ENCODE data around the gene UBB. TPM values are rescaled to one million over a fixed set of nuclear protein-coding genes. Genes with fewer than 3 reads are reported as not detected.

UBB gene
- total and polyA plus RNA-seq, 4 donors, result 1,190 to 3,673 (median 1,472) TPM

DNA sequence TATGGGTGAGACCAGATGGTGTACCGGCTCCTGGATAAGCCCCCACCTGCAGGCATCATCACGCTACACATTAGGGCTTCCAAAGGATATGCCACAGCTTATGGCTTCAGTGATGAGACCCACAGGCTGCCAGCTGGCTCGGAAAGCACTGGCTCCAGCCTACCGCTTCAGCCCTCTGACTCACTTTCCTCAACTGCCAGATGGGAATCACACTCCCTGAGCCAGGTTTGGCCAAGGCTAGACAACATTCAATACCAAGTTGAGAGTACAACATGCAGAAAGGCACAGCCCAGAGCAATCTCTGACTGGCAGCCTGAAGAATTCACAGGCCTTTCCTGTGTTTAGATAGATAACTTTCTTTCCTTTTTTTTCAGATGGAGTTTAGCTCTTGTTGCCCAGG lies 37.9 kb upstream of the UBB start:
- Histone ChIP-seq H3K9ac (ENCODE audit: low read depth in 1 of 2, low read length in 2 of 2) (no peak overlapping the region), H3K4me3 (ENCODE audit: low read depth in 1 of 3, low read length in 3 of 3) (no peak overlapping the region), H3K36me3 (ENCODE audit: control insufficient read depth in 4 of 4, insufficient read depth in 3 of 4, low read depth in 1 of 4, low read length in 3 of 4) (peaks cover 0 to 21% (median 11%) of the 10 kb centered on the region in 4 donors), H3K4me1 (ENCODE audit: control insufficient read depth in 4 of 4, insufficient read depth in 4 of 4, low read length in 3 of 4) (peaks cover 0 to 3% (median 0%) of the 10 kb centered on the region in 4 donors), H3K9me3 (ENCODE audit: control insufficient read depth in 4 of 4, low read length in 3 of 4) (no peaks in the 10 kb centered on the region), H3K27me3 (ENCODE audit: control insufficient read depth in 4 of 4, insufficient read depth in 4 of 4, low read length in 3 of 4) (no peaks in the 10 kb centered on the region), H3K27ac (ENCODE audit: low read depth in 1 of 2, low read length in 2 of 2) (no peak overlapping the region)
- 94% methylated on average over 4 of the region's 4 CpGs for WGBS
- DNase-seq (ENCODE audit: low spot score), result no peak
- no peak for TF ChIP-seq NR2F2 (IDR thresholded peaks at IDR 0.05)
- TF ChIP-seq, protein P1, sequence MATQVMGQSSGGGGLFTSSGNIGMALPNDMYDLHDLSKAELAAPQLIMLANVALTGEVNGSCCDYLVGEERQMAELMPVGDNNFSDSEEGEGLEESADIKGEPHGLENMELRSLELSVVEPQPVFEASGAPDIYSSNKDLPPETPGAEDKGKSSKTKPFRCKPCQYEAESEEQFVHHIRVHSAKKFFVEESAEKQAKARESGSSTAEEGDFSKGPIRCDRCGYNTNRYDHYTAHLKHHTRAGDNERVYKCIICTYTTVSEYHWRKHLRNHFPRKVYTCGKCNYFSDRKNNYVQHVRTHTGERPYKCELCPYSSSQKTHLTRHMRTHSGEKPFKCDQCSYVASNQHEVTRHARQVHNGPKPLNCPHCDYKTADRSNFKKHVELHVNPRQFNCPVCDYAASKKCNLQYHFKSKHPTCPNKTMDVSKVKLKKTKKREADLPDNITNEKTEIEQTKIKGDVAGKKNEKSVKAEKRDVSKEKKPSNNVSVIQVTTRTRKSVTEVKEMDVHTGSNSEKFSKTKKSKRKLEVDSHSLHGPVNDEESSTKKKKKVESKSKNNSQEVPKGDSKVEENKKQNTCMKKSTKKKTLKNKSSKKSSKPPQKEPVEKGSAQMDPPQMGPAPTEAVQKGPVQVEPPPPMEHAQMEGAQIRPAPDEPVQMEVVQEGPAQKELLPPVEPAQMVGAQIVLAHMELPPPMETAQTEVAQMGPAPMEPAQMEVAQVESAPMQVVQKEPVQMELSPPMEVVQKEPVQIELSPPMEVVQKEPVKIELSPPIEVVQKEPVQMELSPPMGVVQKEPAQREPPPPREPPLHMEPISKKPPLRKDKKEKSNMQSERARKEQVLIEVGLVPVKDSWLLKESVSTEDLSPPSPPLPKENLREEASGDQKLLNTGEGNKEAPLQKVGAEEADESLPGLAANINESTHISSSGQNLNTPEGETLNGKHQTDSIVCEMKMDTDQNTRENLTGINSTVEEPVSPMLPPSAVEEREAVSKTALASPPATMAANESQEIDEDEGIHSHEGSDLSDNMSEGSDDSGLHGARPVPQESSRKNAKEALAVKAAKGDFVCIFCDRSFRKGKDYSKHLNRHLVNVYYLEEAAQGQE (IDR thresholded peaks at IDR 0.05), result no peak
- TF ChIP-seq, protein P2, sequence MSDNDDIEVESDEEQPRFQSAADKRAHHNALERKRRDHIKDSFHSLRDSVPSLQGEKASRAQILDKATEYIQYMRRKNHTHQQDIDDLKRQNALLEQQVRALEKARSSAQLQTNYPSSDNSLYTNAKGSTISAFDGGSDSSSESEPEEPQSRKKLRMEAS (IDR thresholded peaks at IDR 0.05), result no peak
- no peak for TF ChIP-seq SP1 (IDR thresholded peaks at IDR 0.05)
- TF ChIP-seq, protein P3, sequence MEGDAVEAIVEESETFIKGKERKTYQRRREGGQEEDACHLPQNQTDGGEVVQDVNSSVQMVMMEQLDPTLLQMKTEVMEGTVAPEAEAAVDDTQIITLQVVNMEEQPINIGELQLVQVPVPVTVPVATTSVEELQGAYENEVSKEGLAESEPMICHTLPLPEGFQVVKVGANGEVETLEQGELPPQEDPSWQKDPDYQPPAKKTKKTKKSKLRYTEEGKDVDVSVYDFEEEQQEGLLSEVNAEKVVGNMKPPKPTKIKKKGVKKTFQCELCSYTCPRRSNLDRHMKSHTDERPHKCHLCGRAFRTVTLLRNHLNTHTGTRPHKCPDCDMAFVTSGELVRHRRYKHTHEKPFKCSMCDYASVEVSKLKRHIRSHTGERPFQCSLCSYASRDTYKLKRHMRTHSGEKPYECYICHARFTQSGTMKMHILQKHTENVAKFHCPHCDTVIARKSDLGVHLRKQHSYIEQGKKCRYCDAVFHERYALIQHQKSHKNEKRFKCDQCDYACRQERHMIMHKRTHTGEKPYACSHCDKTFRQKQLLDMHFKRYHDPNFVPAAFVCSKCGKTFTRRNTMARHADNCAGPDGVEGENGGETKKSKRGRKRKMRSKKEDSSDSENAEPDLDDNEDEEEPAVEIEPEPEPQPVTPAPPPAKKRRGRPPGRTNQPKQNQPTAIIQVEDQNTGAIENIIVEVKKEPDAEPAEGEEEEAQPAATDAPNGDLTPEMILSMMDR (IDR thresholded peaks at IDR 0.05; ENCODE audit: low read depth, low read length, missing input control), result no peak

DNA sequence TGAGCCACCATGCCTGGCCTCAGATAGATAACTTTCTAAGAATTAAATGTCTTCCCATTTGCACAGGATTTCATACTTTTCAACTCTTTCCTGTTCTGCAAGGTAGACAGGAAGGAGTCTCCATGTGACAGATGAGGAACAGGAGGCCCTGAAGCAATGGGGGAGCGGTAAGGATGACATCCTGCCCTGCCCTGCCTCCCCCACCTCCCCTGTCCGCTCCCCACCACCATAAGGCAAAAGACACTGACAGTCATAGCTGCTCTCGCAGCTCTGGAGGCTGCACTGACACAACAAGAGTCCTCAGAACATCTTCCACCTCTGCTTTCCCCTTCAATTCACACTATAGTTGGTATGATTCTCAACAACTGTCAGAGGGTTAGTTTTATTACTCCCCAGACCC lies 37.3 kb upstream of the UBB start:
- Histone ChIP-seq H3K4me3 (ENCODE audit: low read depth in 1 of 3, low read length in 3 of 3) (no peak overlapping the region), H3K9ac (ENCODE audit: low read depth in 1 of 2, low read length in 2 of 2) (no peak overlapping the region), H3K27me3 (ENCODE audit: control insufficient read depth in 4 of 4, insufficient read depth in 4 of 4, low read length in 3 of 4) (no peaks in the 10 kb centered on the region), H3K27ac (ENCODE audit: low read depth in 1 of 2, low read length in 2 of 2) (no peak overlapping the region), H3K9me3 (ENCODE audit: control insufficient read depth in 4 of 4, low read length in 3 of 4) (no peaks in the 10 kb centered on the region), H3K4me1 (ENCODE audit: control insufficient read depth in 4 of 4, insufficient read depth in 4 of 4, low read length in 3 of 4) (peaks cover 0 to 3% (median 0%) of the 10 kb centered on the region in 4 donors), H3K36me3 (ENCODE audit: control insufficient read depth in 4 of 4, insufficient read depth in 3 of 4, low read depth in 1 of 4, low read length in 3 of 4) (peaks cover 0 to 22% (median 12%) of the 10 kb centered on the region in 4 donors)
- TF ChIP-seq, protein P2 (IDR thresholded peaks at IDR 0.05), result no peak
- TF ChIP-seq YY1 (IDR thresholded peaks at IDR 0.05) (no peak), RXRA (IDR thresholded peaks at IDR 0.05) (no peak), FOXA1 (IDR thresholded peaks at IDR 0.05) (no peak), RAD21 (IDR thresholded peaks at IDR 0.05) (no peak), TAF1 (conservative IDR thresholded peaks at IDR 0.05) (no peak), NR2F2 (IDR thresholded peaks at IDR 0.05) (no peak), GABPA (IDR thresholded peaks at IDR 0.05 in 1 of 2, conservative IDR thresholded peaks at IDR 0.05 in 1 of 2) (no peak), HNF4G (IDR thresholded peaks at IDR 0.05) (no peak), HNF4A (conservative IDR thresholded peaks at IDR 0.05) (no peak), SP1 (IDR thresholded peaks at IDR 0.05) (no peak), JUND (IDR thresholded peaks at IDR 0.05) (no peak), FOXA2 (IDR thresholded peaks at IDR 0.05) (no peak)
- TF ChIP-seq, protein P1 (IDR thresholded peaks at IDR 0.05), result no peak
- TF ChIP-seq, protein P4, sequence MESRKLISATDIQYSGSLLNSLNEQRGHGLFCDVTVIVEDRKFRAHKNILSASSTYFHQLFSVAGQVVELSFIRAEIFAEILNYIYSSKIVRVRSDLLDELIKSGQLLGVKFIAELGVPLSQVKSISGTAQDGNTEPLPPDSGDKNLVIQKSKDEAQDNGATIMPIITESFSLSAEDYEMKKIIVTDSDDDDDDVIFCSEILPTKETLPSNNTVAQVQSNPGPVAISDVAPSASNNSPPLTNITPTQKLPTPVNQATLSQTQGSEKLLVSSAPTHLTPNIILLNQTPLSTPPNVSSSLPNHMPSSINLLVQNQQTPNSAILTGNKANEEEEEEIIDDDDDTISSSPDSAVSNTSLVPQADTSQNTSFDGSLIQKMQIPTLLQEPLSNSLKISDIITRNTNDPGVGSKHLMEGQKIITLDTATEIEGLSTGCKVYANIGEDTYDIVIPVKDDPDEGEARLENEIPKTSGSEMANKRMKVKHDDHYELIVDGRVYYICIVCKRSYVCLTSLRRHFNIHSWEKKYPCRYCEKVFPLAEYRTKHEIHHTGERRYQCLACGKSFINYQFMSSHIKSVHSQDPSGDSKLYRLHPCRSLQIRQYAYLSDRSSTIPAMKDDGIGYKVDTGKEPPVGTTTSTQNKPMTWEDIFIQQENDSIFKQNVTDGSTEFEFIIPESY (IDR thresholded peaks at IDR 0.05), result no peak
- TF ChIP-seq, protein P3 (IDR thresholded peaks at IDR 0.05; ENCODE audit: low read depth, low read length, missing input control), result no peak
- TF ChIP-seq, protein P5, sequence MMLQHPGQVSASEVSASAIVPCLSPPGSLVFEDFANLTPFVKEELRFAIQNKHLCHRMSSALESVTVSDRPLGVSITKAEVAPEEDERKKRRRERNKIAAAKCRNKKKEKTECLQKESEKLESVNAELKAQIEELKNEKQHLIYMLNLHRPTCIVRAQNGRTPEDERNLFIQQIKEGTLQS (IDR thresholded peaks at IDR 0.05), result no peak
- DNase-seq (ENCODE audit: low spot score), result no peak
- 91% methylated on average over 3 of the region's 3 CpGs for whole genome bisulfite sequencing
